HG03432 (cell line): ENCODE data around the gene CTDSP2.
"Not testable (repeated sequence)": the region's sequence is repeated elsewhere in the genome, so short reads cannot be mapped to it uniquely, and the experiment has no call there.

Experiments used
- ATAC-seq: cut with Tn5 transposase; IDR thresholded peaks from one replicate; pipeline ENCODE4 v1.9.1; 2021; ENCODE audit warnings: mild to moderate bottlenecking, moderate library complexity; ENCODE audit not compliant: unreplicated experiment

Gene CTDSP2

GRCh38 chr12:57853864-57854556 is 7.5 kb upstream of the CTDSP2 start:
- ATAC-seq: no peak

DNA sequence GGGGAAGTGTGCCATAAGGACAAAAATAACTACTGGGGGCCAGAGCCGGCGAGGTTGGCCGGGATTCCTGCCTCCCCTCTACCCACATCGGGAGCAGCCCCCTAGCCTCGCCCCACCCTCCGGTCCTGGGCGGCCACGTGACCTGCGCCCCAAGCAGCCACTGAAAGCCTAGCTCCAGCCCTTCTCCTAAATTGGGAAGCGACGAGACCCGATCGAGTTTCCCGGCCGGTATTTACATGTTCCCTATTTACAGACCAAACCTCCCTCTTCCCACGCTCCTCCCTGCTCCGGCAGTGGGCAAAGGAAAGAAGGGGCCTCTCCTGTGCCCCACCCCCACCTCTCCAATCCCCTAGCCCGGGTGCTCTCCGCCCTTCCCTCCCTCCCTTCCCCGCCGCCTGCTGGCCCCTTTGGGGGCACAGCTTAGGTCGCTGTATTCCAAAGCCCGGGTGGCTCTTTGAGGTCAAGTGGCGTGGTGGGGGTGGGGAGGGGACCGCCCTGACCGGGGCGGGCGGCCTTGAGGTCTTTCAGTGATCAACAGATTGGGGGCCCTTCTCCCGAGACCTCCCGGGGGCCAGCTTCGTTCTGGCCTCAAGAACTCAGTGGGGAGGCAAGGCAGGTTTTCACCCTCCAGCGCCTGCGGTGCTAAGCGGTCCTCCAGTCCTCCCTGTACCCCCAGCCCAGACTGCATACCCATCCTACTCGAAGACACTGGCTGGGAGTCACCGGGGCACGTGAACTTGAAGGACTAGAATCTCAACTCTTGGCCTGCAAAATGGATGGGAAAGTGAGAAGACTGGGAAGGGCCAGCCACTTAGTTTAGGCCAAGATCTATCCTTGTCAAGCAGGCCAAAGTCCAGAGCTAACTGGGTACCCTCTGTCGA is 6.3 kb upstream of the CTDSP2 start:
- ATAC-seq: no peak

DNA sequence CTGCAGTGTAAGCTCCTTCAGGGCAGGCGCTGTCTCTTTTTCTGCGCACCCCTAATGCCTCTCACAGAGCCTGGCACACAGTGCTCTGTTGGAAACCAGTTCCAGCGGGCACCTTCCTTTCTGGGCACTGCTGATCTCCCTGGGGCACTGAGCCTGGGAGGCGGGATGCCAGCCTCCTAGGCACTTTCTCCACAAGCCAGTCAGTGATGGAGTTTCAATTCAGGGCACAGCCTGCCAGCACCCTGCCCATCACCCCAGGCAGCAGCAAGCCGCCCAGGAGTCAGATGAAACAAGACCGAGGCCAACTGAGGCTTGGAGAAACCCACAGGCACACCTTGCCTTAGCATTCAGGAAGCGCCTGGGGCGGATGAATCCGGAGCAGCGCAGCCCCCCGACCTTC is 5.7 kb upstream of the CTDSP2 start:
- no peak for ATAC-seq

GRCh38 chr12:57851552-57851951 is 5.0 kb upstream of the CTDSP2 start:
- no peak for ATAC-seq

DNA sequence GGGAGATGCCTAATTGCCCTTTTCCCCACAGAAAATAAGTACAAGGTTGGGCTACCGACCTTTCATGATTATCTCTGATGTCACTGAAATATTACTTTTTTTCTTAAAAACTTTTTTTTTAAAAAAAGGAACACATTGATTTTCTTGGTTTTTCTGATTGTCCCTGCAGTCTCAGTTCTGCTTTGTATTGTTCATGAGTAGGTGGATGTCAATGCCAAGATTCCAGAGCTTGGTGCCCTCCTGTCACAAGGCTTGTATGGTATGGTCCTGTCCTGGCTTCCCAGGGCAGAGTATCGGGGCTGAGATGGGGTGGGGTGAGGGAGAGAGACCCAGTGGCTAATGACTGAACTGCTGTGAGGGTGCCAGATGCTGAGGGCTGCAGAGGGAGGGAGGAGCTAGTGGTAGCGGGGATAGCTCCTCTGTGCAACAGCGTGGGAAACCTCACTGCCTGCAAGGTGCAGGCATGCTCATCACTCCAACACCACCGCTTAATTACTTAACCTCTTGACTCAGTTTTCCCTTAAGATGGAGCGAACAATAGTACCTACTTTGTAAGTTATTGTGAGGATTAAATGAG is 4.4 kb upstream of the CTDSP2 start:
- peak; percentile 32 for ATAC-seq

DNA sequence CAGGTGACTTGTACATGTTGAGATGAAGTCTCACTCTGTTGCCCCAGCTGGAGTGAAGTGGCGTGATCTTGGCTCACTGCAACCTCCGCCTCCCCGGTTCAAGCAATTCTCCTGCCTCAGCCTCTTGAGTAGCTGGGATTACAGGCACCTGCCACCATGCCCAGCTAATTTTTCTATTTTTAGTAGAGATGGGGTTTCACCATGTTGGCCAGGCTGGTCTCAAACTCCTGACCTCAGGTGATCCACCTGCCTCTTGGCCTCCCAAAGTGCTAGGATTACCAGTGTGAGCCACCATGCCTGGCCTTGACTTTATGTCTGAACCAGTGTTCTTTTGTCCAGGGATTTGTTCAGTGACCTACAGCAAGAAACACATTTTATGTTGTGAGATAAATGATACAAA is 2.9 kb upstream of the CTDSP2 start:
- ATAC-seq: not testable (repeated sequence)

GRCh38 chr12:57849035-57849434 is 2.5 kb upstream of the CTDSP2 start:
- no peak for ATAC-seq

DNA sequence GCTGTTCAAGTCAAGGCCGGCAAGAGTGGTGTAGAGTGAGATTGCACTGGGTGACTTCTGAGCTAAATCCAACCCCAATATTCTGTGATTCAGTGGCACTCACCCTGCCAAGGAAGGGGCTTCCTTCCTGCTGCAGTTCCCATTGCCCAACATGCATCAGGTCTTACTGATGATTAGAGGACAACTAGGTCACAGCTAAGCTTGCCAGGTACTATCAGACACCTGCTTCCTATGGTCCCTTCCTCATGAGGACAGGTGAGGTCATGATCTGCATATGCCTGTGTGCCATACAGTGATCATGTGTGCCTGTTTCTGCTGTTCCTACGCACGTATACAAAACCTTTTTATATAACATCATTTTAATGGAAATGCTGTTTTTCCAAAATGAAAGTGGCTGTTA is 1.7 kb upstream of the CTDSP2 start:
- no peak for ATAC-seq

GRCh38 chr12:57846285-57846576 is 298 bp downstream of the CTDSP2 start:
- ATAC-seq: peak; percentile 18

GRCh38 chr12:57845478-57846284 is 848 bp downstream of the CTDSP2 start:
- peak; percentile 34 for ATAC-seq

DNA sequence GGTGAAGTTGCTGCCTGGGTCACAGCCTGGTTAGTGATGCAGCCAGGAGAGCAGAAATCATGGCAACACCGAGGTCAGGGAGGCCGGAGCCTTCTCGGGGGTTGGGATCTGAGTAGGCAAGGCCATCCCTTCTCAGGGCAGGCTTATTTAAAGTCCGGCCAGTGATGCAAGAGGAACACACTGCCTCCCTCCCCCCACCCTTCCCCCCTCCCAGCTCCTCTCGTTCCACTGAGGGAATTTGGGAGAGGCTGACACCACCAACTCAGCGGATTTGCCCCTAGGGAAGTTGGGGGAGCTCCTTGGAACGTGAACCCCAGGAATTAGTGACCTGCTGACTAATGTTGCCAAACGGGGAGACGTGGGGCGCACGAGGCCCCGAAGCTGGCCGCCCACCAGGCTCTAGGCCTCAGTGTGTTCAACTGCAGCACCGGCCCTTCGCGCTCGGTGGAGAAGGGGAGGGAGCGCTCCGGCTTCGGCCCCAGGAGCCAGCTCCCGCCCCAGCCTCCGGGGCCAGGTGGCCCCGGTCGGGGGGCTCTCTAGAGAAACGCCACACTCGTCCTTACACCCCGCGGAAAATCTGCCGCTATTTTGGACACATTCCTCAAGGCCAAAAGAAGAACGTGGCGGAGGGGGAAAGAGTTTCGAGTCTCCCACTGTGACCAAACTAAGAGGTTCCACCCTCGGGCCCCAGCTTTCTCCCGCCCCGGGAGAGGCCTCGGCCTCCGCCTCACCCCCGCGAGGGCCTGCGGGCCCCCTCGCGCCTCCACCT is 1.6 kb downstream of the CTDSP2 start:
- ATAC-seq: peak; percentile 18

GRCh38 chr12:57842342-57843294 is 3.9 kb downstream of the CTDSP2 start:
- no peak for ATAC-seq

DNA sequence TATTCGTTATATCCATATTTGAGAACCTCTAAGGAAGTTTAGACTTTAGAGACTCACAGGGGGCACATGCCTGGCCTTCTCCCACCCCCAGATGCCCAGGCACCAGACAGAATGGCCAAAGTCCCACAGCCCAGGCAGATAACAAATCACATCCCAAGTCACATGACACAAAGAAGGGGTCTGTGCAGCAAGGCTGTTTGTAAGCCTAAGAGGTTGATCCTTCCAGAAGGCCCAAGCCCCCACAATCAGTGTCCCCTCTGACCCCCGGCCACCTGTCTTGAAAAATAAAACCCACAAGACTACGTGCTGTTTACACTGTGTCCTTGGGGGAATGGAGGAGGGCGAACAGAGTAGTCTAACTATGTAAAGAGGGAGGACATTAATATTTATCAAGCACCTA is 5.1 kb downstream of the CTDSP2 start:
- ATAC-seq: no peak

- no peak for ATAC-seq
Measured at GRCh38 chr12:57840726-57841125, 5.8 kb downstream of the CTDSP2 start.

- ATAC-seq: no peak
Measured at GRCh38 chr12:57839996-57840395, 6.5 kb downstream of the CTDSP2 start.

- no peak for ATAC-seq
Measured at GRCh38 chr12:57838594-57839302, 7.8 kb downstream of the CTDSP2 start.

- ATAC-seq: peak; percentile 27
Measured at GRCh38 chr12:57837864-57838562, 8.5 kb downstream of the CTDSP2 start.
